SJSA1 (cell line): ENCODE data around the gene GTF2F2. TPM values are rescaled to one million over a fixed set of nuclear protein-coding genes. Genes with fewer than 3 reads are reported as not detected.
"Not testable (repeated sequence)": the region's sequence is repeated elsewhere in the genome, so short reads cannot be mapped to it uniquely, and the experiment has no call there.

ENCODE experiments used
- DNase-seq, 2 experiments: peaks; one replicate each; pipeline ENCODE4 v3.0.0-alpha.2; 2015 to 2020; ENCODE audit warnings: low spot score in 2 of 2, low read depth in 1 of 2
- H3K27ac ChIP-seq: fragments of 250-450 bp; sonication (Bioruptor Pico); 2 replicates; pipeline ENCODE4 v1.5.1; 2020; ENCODE audit warnings: mild to moderate bottlenecking, moderate library complexity
- H3K27me3 ChIP-seq: fragments of 250-450 bp; sonication (Bioruptor Pico); replicated peaks from 2 replicates; pipeline ENCODE4 v1.5.1; 2020; ENCODE audit warnings: mild to moderate bottlenecking, moderate library complexity
- H3K36me3 ChIP-seq: fragments of 250-450 bp; sonication (Bioruptor Pico); 2 replicates; pipeline ENCODE4 v1.5.1; 2020; ENCODE audit warnings: mild to moderate bottlenecking
- H3K4me1 ChIP-seq: fragments of 250-450 bp; sonication (Bioruptor Pico); replicated peaks from 2 replicates; pipeline ENCODE4 v1.6.1; 2021; ENCODE audit warnings: mild to moderate bottlenecking
- H3K4me3 ChIP-seq: fragments of 250-450 bp; sonication (Bioruptor Pico); 2 replicates; pipeline ENCODE4 v1.5.1; 2020; ENCODE audit warnings: mild to moderate bottlenecking
- H3K9me3 ChIP-seq: fragments of 250-450 bp; sonication (Bioruptor Pico); replicated peaks from 2 replicates; pipeline ENCODE4 v1.5.1; 2020; ENCODE audit warnings: mild to moderate bottlenecking
- total RNA-seq: library from RNA; depleted of rRNA; stranded (reverse); fragments of >200 nt; shearing (Covaris generic); gene quantifications from 2 replicates; pipeline ENCODE4 v1.2.3, GENCODE V29; 2014

The GTF2F2 gene
- total RNA-seq, 1 experiment from 2014 or later = 37.7 TPM

- 0 out of 2 replicates have a peak, but pooled peaks cover 8% of the 10 kb centered on the region for H3K4me1 ChIP-seq
- H3K9me3 ChIP-seq = no peaks in the 10 kb centered on the region
- peaks cover 3% of the 10 kb centered on the region for H3K36me3 ChIP-seq
- H3K4me3 ChIP-seq = no peak overlapping the region
- H3K27ac ChIP-seq = no peak overlapping the region
- peak; percentile 38 to 63 for DNase-seq
- no peaks in the 10 kb centered on the region for H3K27me3 ChIP-seq
These were observed 160.7 kb downstream of the GTF2F2 start for GRCh38 chr13:45280751-45281634.

- no peaks in the 10 kb centered on the region for H3K9me3 ChIP-seq
- no peak overlapping the region for H3K27ac ChIP-seq
- H3K4me3 ChIP-seq = no peak overlapping the region
- DNase-seq = no peak
- H3K4me1 ChIP-seq = 0 out of 2 replicates have a peak, but pooled peaks cover 8% of the 10 kb centered on the region
- peaks cover 3% of the 10 kb centered on the region for H3K36me3 ChIP-seq
- no peaks in the 10 kb centered on the region for H3K27me3 ChIP-seq
These were observed 162.7 kb downstream of the GTF2F2 start for GRCh38 chr13:45282994-45283393.

GRCh38 chr13:45289936-45290563 lies 169.7 kb downstream of the GTF2F2 start:
- DNase-seq = no peak
- Histone ChIP-seq H3K4me1 (no peaks in the 10 kb centered on the region), H3K4me3 (no peak overlapping the region), H3K27ac (no peak overlapping the region), H3K27me3 (no peaks in the 10 kb centered on the region), H3K9me3 (no peaks in the 10 kb centered on the region), H3K36me3 (no peaks in the 10 kb centered on the region; the same call in 1 of the 2 replicates)

- DNase-seq = no peak
- H3K4me1 ChIP-seq = no peaks in the 10 kb centered on the region
- no peaks in the 10 kb centered on the region for H3K36me3 ChIP-seq
- H3K9me3 ChIP-seq = no peaks in the 10 kb centered on the region
- H3K27me3 ChIP-seq = no peaks in the 10 kb centered on the region
- no peak overlapping the region for H3K4me3 ChIP-seq
- no peak overlapping the region for H3K27ac ChIP-seq
These were observed 171.9 kb downstream of the GTF2F2 start for GRCh38 chr13:45292176-45292575.

GRCh38 chr13:45295536-45295935 lies 175.2 kb downstream of the GTF2F2 start:
- Histone ChIP-seq H3K36me3 (no peaks in the 10 kb centered on the region), H3K27ac (no peak overlapping the region), H3K27me3 (no peaks in the 10 kb centered on the region), H3K4me1 (no peaks in the 10 kb centered on the region), H3K4me3 (no peak overlapping the region), H3K9me3 (no peaks in the 10 kb centered on the region)
- no peak for DNase-seq

- H3K36me3 ChIP-seq = no peaks in the 10 kb centered on the region
- no peak for DNase-seq
- no peaks in the 10 kb centered on the region for H3K27me3 ChIP-seq
- H3K9me3 ChIP-seq = no peaks in the 10 kb centered on the region
- H3K27ac ChIP-seq = no peak overlapping the region
- H3K4me3 ChIP-seq = no peak overlapping the region
- H3K4me1 ChIP-seq = no peaks in the 10 kb centered on the region
These were observed 175.9 kb downstream of the GTF2F2 start for GRCh38 chr13:45296259-45296658.

- H3K27me3 ChIP-seq = no peaks in the 10 kb centered on the region
- no peaks in the 10 kb centered on the region for H3K36me3 ChIP-seq
- DNase-seq = no peak
- no peak overlapping the region for H3K27ac ChIP-seq
- H3K9me3 ChIP-seq = no peaks in the 10 kb centered on the region
- H3K4me3 ChIP-seq = no peak overlapping the region
- no peaks in the 10 kb centered on the region for H3K4me1 ChIP-seq
These were observed 177.3 kb downstream of the GTF2F2 start for GRCh38 chr13:45297456-45298205.

GRCh38 chr13:45298206-45298505 lies 177.8 kb downstream of the GTF2F2 start:
- no peaks in the 10 kb centered on the region for H3K9me3 ChIP-seq

GRCh38 chr13:45298550-45298949 lies 178.2 kb downstream of the GTF2F2 start:
- H3K27ac ChIP-seq, H3K4me3 ChIP-seq, H3K36me3 ChIP-seq, H3K9me3 ChIP-seq, H3K27me3 ChIP-seq, DNase-seq, H3K4me1 ChIP-seq: not testable (repeated sequence)

More at GRCh38 chr13:45298206-45298505, 177.8 kb downstream of the GTF2F2 start:
- DNase-seq = no peak
- Histone ChIP-seq H3K27ac (no peak overlapping the region), H3K4me3 (no peak overlapping the region), H3K27me3 (no peaks in the 10 kb centered on the region), H3K36me3 (no peaks in the 10 kb centered on the region), H3K4me1 (no peaks in the 10 kb centered on the region)

GRCh38 chr13:45299194-45299593 lies 178.9 kb downstream of the GTF2F2 start:
- Histone ChIP-seq H3K27ac (no peak overlapping the region), H3K36me3 (no peaks in the 10 kb centered on the region), H3K9me3 (no peaks in the 10 kb centered on the region), H3K27me3 (no peaks in the 10 kb centered on the region), H3K4me3 (no peak overlapping the region), H3K4me1 (no peaks in the 10 kb centered on the region)
- no peak for DNase-seq

GRCh38 chr13:45300190-45300985 lies 180.1 kb downstream of the GTF2F2 start:
- Histone ChIP-seq H3K9me3 (no peaks in the 10 kb centered on the region), H3K36me3 (no peaks in the 10 kb centered on the region), H3K4me3 (no peak overlapping the region), H3K27me3 (no peaks in the 10 kb centered on the region), H3K4me1 (no peaks in the 10 kb centered on the region), H3K27ac (no peak overlapping the region)
- no peak for DNase-seq

GRCh38 chr13:45301263-45301662 lies 181.0 kb downstream of the GTF2F2 start:
- H3K9me3 ChIP-seq = no peaks in the 10 kb centered on the region
- no peaks in the 10 kb centered on the region for H3K36me3 ChIP-seq
- H3K4me1 ChIP-seq = no peaks in the 10 kb centered on the region
- H3K4me3 ChIP-seq = no peak overlapping the region
- no peaks in the 10 kb centered on the region for H3K27me3 ChIP-seq
- no peak overlapping the region for H3K27ac ChIP-seq
- no peak for DNase-seq

GRCh38 chr13:45302507-45302906 lies 182.2 kb downstream of the GTF2F2 start:
- H3K36me3 ChIP-seq = no peaks in the 10 kb centered on the region
- H3K9me3 ChIP-seq = no peaks in the 10 kb centered on the region
- H3K4me3 ChIP-seq = no peak overlapping the region
- no peaks in the 10 kb centered on the region for H3K4me1 ChIP-seq
- no peak for DNase-seq
- no peaks in the 10 kb centered on the region for H3K27me3 ChIP-seq
- H3K27ac ChIP-seq = no peak overlapping the region
